ENCODE results near the gene CTAGE9. TPM values are rescaled to one million over a fixed set of nuclear protein-coding genes. Genes with fewer than 3 reads are reported as not detected.

Gene CTAGE9, protein sequence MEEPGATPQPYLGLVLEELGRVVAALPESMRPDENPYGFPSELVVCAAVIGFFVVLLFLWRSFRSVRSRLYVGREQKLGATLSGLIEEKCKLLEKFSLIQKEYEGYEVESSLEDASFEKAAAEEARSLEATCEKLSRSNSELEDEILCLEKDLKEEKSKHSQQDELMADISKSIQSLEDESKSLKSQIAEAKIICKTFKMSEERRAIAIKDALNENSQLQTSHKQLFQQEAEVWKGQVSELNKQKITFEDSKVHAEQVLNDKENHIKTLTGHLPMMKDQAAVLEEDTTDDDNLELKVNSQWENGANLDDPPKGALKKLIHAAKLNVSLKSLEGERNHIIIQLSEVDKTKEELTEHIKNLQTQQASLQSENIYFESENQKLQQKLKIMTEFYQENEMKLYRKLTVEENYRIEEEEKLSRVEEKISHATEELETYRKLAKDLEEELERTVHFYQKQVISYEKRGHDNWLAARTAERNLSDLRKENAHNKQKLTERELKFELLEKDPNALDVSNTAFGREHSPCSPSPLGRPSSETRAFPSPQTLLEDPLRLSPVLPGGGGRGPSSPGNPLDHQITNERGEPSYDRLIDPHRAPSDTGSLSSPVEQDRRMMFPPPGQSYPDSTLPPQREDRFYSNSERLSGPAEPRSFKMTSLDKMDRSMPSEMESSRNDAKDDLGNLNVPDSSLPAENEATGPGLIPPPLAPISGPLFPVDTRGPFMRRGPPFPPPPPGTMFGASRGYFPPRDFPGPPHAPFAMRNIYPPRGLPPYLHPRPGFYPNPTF
- total RNA-seq: not detected in 2 replicates

DNA sequence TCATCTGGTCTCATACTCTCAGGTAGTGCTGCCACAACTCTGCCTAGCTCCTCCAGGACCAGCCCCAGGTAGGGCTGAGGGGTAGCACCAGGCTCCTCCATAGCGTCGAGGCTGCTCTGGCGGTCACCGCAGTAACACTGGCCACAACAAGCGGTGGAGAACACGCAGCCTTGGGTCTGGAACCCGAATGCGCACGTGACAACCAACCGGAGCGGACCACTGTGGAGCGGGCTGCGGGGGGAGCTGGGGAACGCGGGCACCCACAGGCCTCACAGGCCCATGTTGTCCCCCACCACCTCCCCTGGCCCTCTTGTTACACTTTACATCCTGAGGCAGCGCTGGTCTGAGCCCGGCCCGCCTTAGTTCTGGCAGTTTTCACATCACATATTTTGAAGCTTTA lies at the start of gene CTAGE9:
CTAGE9 (minus strand) TSS at position 101 of the 400 bp plus-strand sequence; CDS start at position 101, 0 bp downstream.

Other genes with a start within 250 kb of the CTAGE9 start
- 0.43 TPM in 1 of 2 replicates, not detected in the other for gene ARG1, start 137.8 kb downstream of the CTAGE9 start, total RNA-seq
- 37.4 and 45.6 TPM in 2 replicates for gene MED23, start 82.8 kb downstream of the CTAGE9 start, total RNA-seq
- gene ENPP3, start 73.7 kb downstream of the CTAGE9 start, total RNA-seq: 0.34 and 0.76 TPM in 2 replicates
- not detected in 2 replicates for gene OR2A4, start 9.6 kb downstream of the CTAGE9 start, total RNA-seq
- 0.43 and 0.54 TPM in 2 replicates for gene ENPP1, start 97.0 kb upstream of the CTAGE9 start, total RNA-seq
- gene CCN2, start 240.4 kb upstream of the CTAGE9 start, total RNA-seq: 103 and 256 TPM in 2 replicates